IMR-90 (cell line): Measurements from ENCODE around the gene AUTS2. TPM values are rescaled to one million over a fixed set of nuclear protein-coding genes. Genes with fewer than 3 reads are reported as not detected.

ENCODE experiments used
- ATAC-seq: fragments of 200-7000 bp; cut with Tn5 transposase; 2 replicates; pipeline ENCODE4 v1.9.1; 2020; ENCODE audit warnings: low read depth, mild to moderate bottlenecking, moderate library complexity
- BruUV-seq: library from RNA; stranded (reverse); fragments of 400-500 nt; replicated peaks from 2 replicates; lab custom pipeline; 2021; lab: Mats Ljungman, UMichigan
- CTCF ChIA-PET: fragments of 300-600 bp; formaldehyde crosslinking; extraction: SDS; loops from one replicate; lab custom pipeline; 2021; ENCODE audit warnings: antibody characterized with exemption; lab: Yijun Ruan, JAX
- POLR2A ChIA-PET: fragments of 300-600 bp; sonication (Branson Sonifier 250); formaldehyde crosslinking; loops from one replicate; lab custom pipeline; 2022; ENCODE audit warnings: antibody characterized with exemption; ENCODE audit not compliant: unreplicated experiment; lab: Charles Lee
- DNase-seq: peaks from one replicate; pipeline ENCODE4 v3.0.0; 2013
- H2AFZ ChIP-seq: replicated peaks from 2 replicates; pipeline ENCODE3; 2013; ENCODE audit warnings: low read length, mild to moderate bottlenecking; ENCODE audit not compliant: poor library complexity
- H2AK5ac ChIP-seq: 2 replicates; pipeline ENCODE4 v1.6.1; 2013; ENCODE audit warnings: low read depth, low read length, inconsistent platforms
- H2AK9ac ChIP-seq: replicated peaks from 2 replicates; pipeline ENCODE3; 2013; ENCODE audit warnings: mild to moderate bottlenecking, low read depth, low read length, moderate library complexity; ENCODE audit not compliant: poor library complexity
- H2BK120ac ChIP-seq: 2 replicates; pipeline ENCODE4 v1.6.1; 2013; ENCODE audit warnings: low read depth, low read length, inconsistent platforms
- H2BK15ac ChIP-seq: 3 replicates; pipeline ENCODE4 v1.6.1; 2013; ENCODE audit warnings: low read depth, low read length, inconsistent platforms
- H2BK20ac ChIP-seq: 2 replicates; pipeline ENCODE4 v1.6.1; 2013; ENCODE audit warnings: low read depth, mild to moderate bottlenecking, inconsistent platforms, low read length, moderate library complexity
- H2BK5ac ChIP-seq: 2 replicates; pipeline ENCODE4 v1.6.1; 2013; ENCODE audit warnings: mild to moderate bottlenecking, low read depth, low read length, inconsistent platforms; ENCODE audit not compliant: poor library complexity, severe bottlenecking
- H3K14ac ChIP-seq: replicated peaks from 2 replicates; pipeline ENCODE4 v1.6.1; 2013; ENCODE audit warnings: low read depth, low read length, inconsistent platforms
- H3K18ac ChIP-seq: 2 replicates; pipeline ENCODE4 v1.6.1; 2013; ENCODE audit warnings: low read depth, low read length, control low read depth
- H3K23ac ChIP-seq: 2 replicates; pipeline ENCODE4 v1.6.1; 2013; ENCODE audit warnings: low read depth, low read length, inconsistent platforms
- H3K27ac ChIP-seq: 2 replicates; pipeline ENCODE4 v1.5.1; 2013; ENCODE audit warnings: mild to moderate bottlenecking, control low read depth, low read length; ENCODE audit not compliant: insufficient read depth
- H3K27me3 ChIP-seq: 2 replicates; pipeline ENCODE4 v1.6.1; 2013; ENCODE audit warnings: low read length; ENCODE audit not compliant: control insufficient read depth, insufficient read depth
- H3K36me3 ChIP-seq: 2 replicates; pipeline ENCODE4 v1.6.1; 2013; ENCODE audit warnings: low read length, mixed read lengths; ENCODE audit not compliant: control insufficient read depth, insufficient read depth
- H3K4ac ChIP-seq: 2 replicates; pipeline ENCODE4 v1.6.1; 2013; ENCODE audit warnings: low read depth, low read length, inconsistent platforms
- H3K4me1 ChIP-seq: 2 replicates; pipeline ENCODE4 v1.6.1; 2013; ENCODE audit warnings: low read length, mixed read lengths; ENCODE audit not compliant: control insufficient read depth, insufficient read depth
- H3K4me2 ChIP-seq: 2 replicates; pipeline ENCODE4 v1.6.1; 2013; ENCODE audit warnings: low read depth, mild to moderate bottlenecking, control low read depth, low read length, moderate library complexity
- H3K4me3 ChIP-seq: 2 replicates; pipeline ENCODE4 v1.5.1; 2013; ENCODE audit warnings: low read depth, mild to moderate bottlenecking, control low read depth, low read length, moderate library complexity; ENCODE audit not compliant: insufficient read depth
- H3K56ac ChIP-seq: 2 replicates; pipeline ENCODE4 v1.6.1; 2013; ENCODE audit warnings: low read length, inconsistent platforms; ENCODE audit not compliant: insufficient read depth; ENCODE audit errors: extremely low read depth
- H3K79me1 ChIP-seq, 2 experiments: 2 replicates each; pipeline ENCODE4 v1.6.1; 2013; ENCODE audit warnings: low read length in 2 of 2, inconsistent platforms in 1 of 2, low read depth in 1 of 2
- H3K9ac ChIP-seq: 2 replicates; pipeline ENCODE4 v1.6.1; 2013; ENCODE audit warnings: low read depth, low read length, control low read depth
- H3K9me1 ChIP-seq: 2 replicates; pipeline ENCODE4 v1.6.1; 2013; ENCODE audit warnings: low read length, inconsistent platforms; ENCODE audit not compliant: insufficient read depth
- H3K9me3 ChIP-seq: 2 replicates; pipeline ENCODE4 v1.6.1; 2013; ENCODE audit warnings: low read length; ENCODE audit not compliant: control insufficient read depth, insufficient read depth
- H4K20me1 ChIP-seq: 2 replicates; pipeline ENCODE4 v1.6.1; 2013; ENCODE audit warnings: low read length, inconsistent platforms; ENCODE audit not compliant: insufficient read depth
- H4K5ac ChIP-seq: 2 replicates; pipeline ENCODE4 v1.6.1; 2013; ENCODE audit warnings: mild to moderate bottlenecking, low read depth, low read length, control low read depth
- H4K8ac ChIP-seq, 2 experiments: 2 replicates each; pipeline ENCODE4 v1.6.1; 2013; ENCODE audit warnings: low read depth in 2 of 2, low read length in 2 of 2, control low read depth in 1 of 2, inconsistent platforms in 1 of 2
- H4K91ac ChIP-seq: 2 replicates; pipeline ENCODE4 v1.6.1; 2013; ENCODE audit warnings: low read depth, low read length, inconsistent platforms; ENCODE audit not compliant: insufficient read depth
- CEBPB ChIP-seq: IDR thresholded peaks from 2 replicates; pipeline ENCODE4 v1.6.1; 2012; ENCODE audit warnings: low read depth, low read length, improper control_type of control experiment
- WGBS, 2 experiments: methylation state at CpG; one replicate each; pipeline versions ENCODE4 v1.1.5 to v1.1.7; 2013; ENCODE audit warnings: missing lambda C conversion rate in 2 of 2; ENCODE audit not compliant: insufficient read length in 1 of 2; ENCODE audit errors: extremely low coverage in 2 of 2; 5-methylcytosine and 5-hydroxymethylcytosine counted together
- dilution Hi-C: fragments of 300-500 bp; cut with HindIII; formaldehyde crosslinking; loops from one replicate; pipeline ENCODE4 v1.14.3; 2018; ENCODE audit warnings: low sequenced_read_pairs; ENCODE audit not compliant: unreplicated experiment
- in situ Hi-C: fragments of 300-500 bp; cut with MboI; formaldehyde crosslinking; loops from 3 replicates; pipeline ENCODE4 v1.14.3; 2019; ENCODE audit warnings: low sequenced_read_pairs, inconsistent platforms, mixed read lengths
- intact Hi-C: fragments of 100-400 bp; cut with micrococcal nuclease; formaldehyde crosslinking; loops from 2 replicates; pipeline ENCODE4 v1.10.0; 2022
- polyA plus RNA-seq, 3 experiments: library from polyadenylated mRNA; depleted of rRNA; stranded (reverse); fragments of >200 nt; gene quantifications; 2 replicates each; pipeline ENCODE4 v1.2.3, GENCODE V29; 2012; ENCODE audit warnings: low replicate concordance in 1 of 3
- total RNA-seq: library from RNA; depleted of rRNA; stranded (reverse); fragments of >200 nt; gene quantifications from 2 replicates; pipeline ENCODE4 v1.2.3, GENCODE V29; 2012

AUTS2 gene
- total and polyA plus RNA-seq, 2 of the 4 experiments (the other 2 are of a cell fraction): 0.90 to 3.0 TPM

DNA sequence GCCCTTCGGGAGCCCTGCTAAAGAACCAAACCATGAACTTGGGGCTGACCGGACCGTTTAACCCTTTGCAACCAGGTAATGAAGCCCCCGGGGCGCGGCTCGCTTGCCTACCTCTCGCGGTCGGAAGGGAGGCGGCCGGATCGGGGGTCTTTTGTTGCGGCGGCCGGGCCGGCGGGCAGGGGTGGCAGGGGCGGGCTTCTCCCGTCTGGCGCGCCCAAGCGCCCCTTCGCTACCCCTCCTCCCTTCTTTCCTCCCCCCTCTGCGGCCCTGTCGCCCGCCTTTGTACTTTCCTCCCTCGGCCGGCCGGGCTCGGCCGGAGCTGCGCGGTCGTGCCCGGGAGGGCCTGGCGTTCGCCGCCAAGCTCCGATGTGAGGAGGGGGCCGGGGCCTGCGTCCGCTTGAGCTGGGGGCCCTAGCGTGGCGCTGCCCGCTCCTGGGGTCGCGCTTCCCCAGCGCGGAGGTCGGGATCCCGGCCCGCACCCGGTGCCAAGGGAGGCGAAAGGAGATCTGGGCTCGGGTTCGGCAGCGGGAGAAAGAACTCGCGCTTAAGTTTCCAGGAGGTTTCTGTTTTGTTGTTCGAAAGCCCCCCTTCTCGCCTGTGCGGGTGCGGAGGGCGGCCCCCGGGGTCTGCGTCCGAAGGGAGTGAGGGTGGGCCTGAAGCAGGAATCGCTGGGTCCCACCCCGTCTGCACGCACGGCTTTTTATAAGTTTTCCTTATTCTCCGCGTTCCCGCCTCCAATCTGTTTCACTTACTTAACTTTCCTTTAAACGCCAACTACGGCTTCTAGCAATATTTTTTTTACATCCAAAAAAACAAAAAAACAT lies 1096.9 kb downstream of the AUTS2 start:
- ATAC-seq (peak; percentile 25), DNase-seq (peak; percentile 19)
- Histone ChIP-seq H3K9me3 (no peaks in the 10 kb centered on the region), H2AFZ (peak overlapping the region; percentile 92), H2BK120ac (no peak overlapping the region), H3K9me1 (peaks cover 2% of the 10 kb centered on the region; the same call in 1 of the 2 replicates), H4K5ac (no peak overlapping the region), H2AK5ac (no peak overlapping the region), H4K8ac (peak overlapping the region in 1 of 2 experiments; percentile 6; a peak in 1 of 4 replicates), H4K20me1 (no peaks in the 10 kb centered on the region), H3K56ac (peak overlapping the region; percentile 8; the same call in 1 of the 2 replicates), H3K4me3 (peak overlapping the region; percentile 90), H3K27me3 (no peaks in the 10 kb centered on the region; the same call in 1 of the 2 replicates), H2AK9ac (peak overlapping the region; percentile 68), H4K91ac (no peak overlapping the region; the same call in 1 of the 2 replicates), H3K23ac (peak overlapping the region; percentile 48), H3K4me2 (peak overlapping the region; percentile 97), H3K4me1 (peaks cover 4% of the 10 kb centered on the region), H3K14ac (0 out of 2 replicates have a peak overlapping the region, but pooled peaks have one; percentile 22), H3K4ac (no peak overlapping the region), H2BK5ac (no peak overlapping the region), H3K18ac (no peak overlapping the region), H3K79me1 (peaks cover 0 to 6% of the 10 kb centered on the region in 2 experiments; a peak in 1 of 4 replicates), H2BK15ac (no peak overlapping the region), H2BK20ac (no peak overlapping the region), H3K36me3 (no peaks in the 10 kb centered on the region), H3K27ac (peak overlapping the region; percentile 5; the same call in 1 of the 2 replicates), H3K9ac (peak overlapping the region; percentile 65)
- BruUV-seq: no TSS peak
- in situ Hi-C loops: no loop called here
- intact Hi-C loops: loop anchor here (2.0 to 10.0 kb wide), 3 partner anchors 54 to 1100 kb away; partner anchors contain the start of gene AUTS2
- dilution Hi-C loops: no loop called here
- TF ChIP-seq CEBPB: no peak
- CTCF ChIA-PET: interaction anchor here (0.6 to 1.5 kb wide), 2 partner anchors 15 to 163 kb away, joined by 3 to 5 read pairs; no protein-coding TSS in a partner anchor
- WGBS, 2 experiments: 1 to 100% methylated on average over 2 to 25 of the region's 77 CpGs
- POLR2A ChIA-PET: no interaction called here
